NCI-H1436 (cell line): ENCODE data around the gene ZNF331.

Experiments
- DNase-seq: peaks from one replicate; lab custom pipeline; 2025; lab: John Stamatoyannopoulos, UW

ZNF331 gene

DNA sequence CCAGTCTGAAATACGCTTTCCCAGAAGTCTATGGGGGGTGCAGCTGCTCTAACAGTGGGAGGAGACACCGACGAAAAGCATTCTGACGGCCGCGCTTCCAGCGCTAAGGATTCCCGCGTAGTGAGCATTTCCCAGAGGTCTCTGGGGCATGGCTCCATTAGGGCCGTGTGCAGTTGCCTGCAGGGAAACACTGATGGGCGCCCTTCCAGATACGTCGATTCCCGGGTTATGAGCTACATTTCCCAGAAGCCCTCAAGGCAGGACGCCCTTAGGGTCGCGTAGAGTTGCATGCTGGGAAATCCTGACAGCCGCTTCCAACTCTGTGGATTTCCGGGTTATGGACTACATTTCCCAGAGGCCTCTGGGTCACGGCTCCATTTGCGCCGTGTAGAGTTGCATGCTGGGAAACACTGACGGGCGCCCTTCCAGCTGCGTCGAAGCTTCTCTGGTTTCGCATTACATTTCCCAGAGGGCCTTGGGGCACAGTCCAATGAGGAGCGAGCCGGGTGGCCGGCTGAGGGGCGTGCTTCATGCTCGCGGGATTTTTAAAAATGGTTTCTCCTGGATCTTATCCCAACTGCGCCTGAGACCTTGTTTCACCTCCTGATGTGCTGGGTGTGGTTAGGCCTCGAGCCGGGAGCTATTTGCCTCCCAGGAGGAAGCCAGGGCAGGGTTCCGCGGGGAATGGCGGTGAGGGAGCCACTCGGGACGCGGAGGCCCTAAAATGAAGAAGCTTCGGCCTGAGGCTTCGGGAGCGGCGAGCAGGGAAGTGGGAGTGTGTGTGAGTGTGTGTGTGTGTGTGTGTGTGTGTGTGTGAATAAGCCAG is 17.2 kb upstream of the ZNF331 start:
- DNase-seq, result peak; percentile 99

DNA sequence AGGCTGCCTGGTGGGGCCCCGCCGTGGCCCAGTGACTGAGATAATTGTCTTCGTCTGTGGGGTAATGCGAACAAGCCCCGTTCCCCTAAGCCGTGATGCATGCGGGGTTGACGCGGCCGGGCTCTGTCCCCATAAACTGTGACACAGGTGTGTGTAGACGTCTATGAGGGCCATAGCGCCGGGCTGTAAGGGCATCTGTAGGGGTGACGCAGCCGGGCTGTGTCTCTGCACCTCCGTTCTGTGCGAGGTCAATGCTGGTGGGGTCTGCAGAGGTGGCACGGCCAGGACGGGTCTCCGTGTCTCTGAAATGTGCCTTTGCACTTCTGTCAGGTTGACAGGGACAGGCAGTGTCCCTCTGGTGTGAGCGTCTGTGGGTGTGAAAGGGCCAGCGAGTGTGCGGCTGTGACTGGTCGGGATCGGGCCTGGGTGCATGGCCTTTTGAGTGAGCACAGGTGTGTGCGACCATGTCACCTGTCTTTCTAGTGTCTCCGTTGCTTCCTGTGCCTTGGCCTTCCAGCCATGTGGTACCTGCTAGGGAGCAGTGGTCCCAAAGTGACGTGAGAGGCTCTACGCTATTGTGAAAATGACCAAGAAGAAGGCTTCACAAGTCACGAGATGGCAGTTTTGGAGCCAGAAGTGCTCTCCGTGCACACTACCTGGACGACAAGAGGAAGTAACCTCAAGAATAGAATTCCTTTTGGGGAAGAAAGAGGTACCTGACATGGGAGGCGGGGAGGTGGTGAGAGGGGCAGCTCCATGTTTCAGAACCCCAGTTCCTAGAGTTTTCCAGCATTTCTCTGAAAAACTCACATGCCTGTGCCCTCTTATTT is 16.4 kb upstream of the ZNF331 start:
- DNase-seq, result no peak

DNA sequence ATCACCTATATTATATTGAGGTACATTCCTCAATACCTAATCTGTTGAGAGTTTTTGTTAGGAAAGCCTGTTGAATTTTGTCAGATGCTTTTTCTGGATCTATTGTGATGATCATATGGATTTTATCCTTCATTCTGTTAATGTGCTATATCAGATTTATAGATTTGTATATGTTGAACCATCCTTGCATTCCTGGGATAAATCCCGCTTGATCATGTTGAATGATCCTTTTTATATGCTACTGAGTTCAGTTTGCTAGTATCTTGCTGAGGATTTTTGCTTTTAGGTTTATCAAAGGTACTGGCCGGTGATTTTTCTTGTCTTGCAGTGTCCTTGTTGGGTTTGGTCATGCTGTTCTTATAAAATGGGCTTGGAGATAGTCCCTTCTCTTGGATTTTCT is 12.0 kb upstream of the ZNF331 start:
- DNase-seq, result no peak

DNA sequence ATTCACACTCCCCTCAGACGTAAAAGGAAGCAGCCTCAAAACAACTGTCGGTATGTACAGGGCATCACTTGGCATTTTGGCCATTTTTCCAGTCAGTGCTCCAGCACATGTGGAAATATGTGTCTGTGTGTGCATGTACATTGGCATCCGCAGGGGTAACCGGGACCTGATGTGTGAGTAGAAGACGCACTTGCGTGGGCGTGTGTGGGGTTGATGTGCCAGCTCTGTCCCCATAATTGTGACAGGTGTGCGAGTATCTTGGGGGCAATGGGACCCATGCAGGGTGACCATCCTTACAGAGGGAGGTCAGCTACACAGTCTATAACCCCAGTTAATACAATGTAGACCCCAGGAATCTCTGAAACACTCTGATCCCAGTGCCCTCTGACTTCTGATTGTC is 7.3 kb upstream of the ZNF331 start:
- DNase-seq, result no peak

DNA sequence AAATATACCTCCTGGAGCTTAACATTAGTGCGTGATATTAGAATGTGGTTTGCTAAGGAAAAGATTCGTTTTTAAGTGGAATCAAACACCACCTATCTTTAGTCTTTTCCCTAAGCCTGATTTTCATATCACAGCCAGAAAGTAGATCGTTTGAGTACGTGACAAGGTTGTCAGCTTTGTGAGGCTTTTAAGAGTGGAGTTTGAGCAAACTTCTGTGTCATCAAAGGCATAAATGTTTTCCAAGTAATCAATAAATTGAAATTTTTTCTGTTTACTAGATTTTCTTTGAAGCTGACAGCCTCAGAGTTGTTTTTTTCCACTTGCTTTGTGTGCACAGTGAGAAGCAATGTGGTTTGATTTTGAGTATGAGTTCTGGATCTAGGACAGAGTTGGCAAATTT is 6.5 kb upstream of the ZNF331 start:
- DNase-seq, result no peak

DNA sequence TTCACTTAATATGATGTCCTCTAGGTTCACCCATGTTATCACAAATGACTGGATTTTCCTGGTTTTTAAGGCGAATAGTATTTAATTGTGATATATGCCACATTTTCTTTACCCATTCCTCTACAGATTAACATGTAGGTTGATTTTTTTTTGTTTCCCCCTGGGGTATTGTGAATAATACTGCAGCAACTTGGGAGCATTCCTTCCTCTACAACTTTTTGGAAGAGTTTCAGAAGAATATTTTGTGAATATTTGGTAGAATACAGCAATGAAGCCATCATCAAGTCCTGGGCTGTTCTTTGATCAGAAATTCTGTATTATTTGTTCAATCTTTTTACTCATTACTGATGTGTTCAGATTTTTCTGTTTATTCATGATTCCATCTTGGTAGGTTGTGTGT is 5.6 kb upstream of the ZNF331 start:
- DNase-seq, result no peak

DNA sequence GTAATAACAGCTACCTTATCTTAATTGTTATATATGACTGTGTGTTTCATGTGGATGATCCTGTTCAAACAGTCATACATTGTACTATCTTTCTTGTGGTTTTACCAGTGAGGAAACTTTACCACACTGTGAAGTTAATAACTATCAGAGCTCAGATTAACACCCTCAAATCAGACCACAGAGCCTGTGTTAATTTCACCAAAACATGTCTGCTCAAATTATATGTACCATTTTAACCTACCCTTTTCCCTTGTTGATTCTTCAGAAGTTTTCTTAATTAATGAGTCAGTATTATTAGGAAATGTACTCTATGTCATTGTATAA is 1.8 kb upstream of the ZNF331 start:
- no peak for DNase-seq

DNA sequence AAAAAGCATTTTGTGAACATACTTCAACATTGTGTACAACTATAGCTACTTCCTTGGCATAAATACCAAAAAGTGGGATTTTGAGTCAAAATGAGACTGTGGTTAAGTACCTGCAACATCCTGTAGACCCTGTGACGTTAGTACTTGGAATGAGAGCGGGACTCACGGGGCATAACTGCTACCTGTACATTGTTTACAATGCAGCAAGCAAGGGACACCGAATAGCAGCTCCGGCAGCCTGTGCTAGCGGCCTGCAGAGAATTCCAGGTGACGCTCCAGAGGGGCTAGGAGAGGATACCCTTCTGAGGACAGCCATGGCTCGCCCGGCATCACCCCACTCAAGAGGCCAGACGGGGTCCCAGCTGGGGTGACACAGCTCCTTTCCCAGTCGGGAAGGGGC is 824 bp upstream of the ZNF331 start:
- DNase-seq, result no peak

DNA sequence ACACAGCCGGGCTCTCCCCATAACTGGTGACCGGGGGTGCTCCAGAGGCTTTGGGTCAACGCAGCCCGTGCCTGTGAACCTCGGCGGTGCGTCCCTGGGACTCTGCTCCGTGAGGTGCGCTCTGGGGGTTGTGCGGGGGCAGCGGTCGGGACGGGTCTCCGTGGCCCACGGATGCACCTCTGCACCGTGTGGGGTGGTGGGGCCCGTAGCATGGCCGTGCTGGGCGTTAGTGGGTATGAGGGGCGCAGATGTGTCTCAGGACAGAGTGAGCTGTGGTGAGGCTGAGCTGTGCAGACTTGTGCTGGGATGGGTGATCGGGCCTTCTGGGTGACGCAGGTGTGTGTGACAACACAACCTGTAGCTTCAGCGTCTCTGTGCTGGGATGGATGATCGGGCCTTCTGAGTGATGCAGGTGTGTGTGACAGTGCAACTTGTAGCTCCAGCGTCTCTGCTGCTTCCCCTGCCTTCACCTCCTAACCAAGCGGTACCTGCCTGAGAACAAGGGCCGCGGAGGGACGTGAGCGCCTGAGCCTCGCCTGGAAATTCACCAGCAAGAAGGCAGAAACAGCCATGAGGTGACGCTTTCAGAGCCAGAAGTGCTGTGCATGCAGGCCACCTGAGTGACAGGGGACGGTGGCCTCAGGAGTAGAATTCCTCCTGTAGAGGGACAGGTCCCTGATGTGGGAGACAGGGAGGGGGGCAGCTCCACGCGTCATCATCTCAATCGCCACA is 599 bp downstream of the ZNF331 start:
- no peak for DNase-seq

DNA sequence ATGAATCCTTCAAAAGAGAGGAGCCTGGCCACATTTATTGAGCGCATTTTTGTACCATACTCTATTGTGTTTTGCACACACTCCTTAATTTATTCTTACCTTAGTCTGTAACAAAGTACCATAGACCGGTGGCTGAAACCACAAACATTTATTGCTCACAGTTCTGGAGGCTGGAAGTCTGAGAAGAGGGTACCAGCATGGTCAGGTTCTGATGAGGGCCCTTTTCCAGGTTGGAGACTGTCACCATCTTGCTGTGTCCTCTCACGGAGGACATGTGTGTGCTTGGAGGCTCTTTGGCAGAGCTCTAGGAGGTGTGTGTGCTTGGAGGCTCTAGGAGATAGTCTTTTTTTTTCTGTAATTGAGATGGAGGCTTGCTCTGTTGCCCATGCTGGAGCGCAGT is 2.1 kb downstream of the ZNF331 start:
- DNase-seq, result no peak

DNA sequence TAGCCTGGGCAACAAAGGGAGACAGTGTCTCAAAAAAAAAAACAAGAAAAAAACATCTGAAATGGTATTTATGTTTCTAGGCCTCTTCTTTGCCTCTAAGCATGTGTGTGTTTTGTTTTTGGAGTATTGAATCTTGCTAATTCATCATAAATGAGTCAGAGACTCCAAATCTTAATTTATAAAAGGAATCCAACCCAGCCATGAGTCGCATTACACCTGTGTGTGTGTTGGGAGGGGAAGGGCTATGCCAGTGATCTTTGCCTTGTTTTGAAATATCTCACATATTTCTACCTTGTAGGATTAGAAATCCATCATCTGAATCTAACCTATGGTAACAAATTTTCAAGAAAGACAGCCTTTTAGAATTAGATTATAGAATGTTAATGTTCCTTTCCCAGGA is 4.0 kb downstream of the ZNF331 start:
- DNase-seq, result no peak

DNA sequence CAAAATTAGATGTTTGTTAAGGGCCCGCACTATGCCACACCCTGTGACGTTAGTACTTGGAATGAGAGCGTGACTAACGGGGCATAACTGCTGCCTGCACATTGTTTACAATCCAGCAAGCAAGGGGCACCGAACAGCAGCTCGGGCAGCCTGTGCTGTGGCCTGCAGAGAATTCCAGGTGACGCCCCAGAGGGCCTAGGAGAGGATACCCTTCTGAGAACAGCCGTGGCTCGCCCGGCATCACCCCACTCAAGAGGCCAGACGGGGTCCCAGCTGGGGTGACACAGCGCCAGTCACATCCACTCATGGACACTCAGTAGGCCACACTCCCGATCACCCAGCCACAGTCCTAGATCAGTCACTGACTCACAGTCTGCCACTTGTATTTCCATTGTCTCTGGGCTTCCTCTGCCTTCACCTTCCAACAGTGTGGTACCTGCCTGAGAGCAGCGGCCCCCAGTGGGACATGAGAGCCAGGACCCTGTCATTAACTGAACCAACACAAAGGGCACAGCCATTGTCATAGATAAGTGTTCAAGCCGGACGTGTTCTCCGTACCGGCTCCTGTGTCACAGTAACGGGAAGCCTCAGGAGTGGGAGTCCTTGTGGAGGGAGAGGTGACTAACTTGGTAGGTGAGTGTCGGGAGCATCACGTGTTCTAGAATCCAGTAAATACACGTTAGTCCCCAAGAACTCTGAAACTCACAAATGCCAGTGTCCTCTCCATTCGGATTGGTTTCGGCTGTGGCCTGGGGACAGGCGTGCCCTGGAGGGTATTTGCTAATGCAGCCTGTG is 7.5 kb downstream of the ZNF331 start:
- DNase-seq, result no peak

DNA sequence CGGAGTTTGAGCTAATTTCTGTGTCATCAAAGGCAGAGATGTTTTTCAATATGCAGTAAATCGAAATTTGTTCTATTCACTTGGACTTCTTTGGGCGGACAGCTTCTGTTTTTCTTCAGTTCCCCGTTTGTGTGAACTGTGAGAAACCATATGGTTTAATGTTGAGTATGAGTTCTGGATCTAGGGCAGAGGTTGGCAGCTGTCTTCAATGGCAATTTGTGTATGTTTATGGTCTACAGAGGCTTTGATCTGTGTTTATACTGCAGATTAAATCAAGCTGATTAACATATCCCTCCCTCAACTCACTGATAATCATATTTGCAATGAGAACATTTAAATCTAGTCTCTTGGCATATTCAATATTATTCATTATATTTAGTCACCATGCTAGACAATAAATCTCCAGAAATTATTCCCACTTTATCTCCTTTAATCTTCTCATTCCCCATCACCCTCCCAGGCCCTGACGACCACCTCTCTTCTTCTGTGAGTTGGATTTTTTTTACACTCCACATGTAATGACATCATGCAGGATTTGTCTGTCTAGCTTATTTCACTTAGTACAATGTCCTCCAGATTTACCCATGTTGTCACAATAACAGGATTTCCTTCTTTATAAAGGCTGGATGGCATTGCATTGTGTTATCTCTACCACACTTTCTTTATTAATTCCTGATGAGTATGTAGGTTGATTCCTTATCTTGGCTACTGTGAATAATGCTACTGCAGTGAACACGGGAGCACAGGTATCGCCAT is 9.0 kb downstream of the ZNF331 start:
- no peak for DNase-seq

DNA sequence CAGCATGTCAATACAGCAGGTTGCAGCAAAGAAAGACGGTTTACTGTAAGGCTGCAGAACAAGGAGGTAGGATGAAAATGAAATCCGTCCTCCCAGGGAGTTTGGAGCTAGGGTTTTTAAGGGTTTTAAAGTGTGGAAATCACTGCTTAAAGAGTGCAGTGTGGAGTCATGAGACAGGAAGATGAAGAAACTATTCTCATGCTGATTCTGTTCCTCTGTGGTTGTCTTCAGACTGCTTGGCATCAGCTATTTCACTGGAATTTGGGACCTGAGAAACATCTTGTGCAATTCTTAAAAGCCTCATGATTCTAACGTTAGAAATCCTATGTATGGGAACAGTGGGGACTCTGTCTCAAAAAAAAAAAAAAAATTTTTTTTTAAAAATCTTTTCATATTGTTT is 11.4 kb downstream of the ZNF331 start:
- no peak for DNase-seq

DNA sequence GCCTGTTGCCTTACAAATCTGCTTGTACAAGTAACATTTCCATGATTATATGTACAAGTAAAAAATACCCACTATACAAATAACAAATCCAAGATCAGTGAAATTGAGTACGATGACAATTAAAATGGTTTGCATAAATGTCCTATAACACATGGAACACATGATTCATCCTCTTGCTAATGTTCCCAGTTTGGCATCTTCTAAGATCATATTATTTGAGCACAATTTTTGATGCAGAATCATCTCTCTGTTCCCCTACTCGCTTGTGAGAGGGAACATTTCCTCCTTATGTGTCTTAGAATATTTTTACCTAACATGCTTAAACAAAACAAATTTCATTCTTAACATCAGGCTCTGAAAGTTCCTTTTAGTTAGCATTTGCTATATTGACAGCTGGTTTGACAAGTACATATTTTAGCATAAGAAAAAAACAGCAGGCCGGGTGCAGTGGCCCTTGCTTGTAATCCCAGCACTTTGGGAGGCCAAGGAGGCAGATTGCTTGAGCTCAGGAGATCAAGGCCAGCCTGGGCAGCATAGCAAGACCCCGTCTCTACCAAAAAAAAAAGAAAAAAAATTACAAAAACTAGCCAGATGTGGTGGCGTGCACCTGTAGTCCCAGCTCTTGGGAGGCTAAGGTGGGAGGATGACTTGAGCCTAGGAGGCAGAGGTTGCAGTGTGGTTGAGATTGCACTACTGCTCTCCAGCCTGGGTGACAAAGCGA is 14.2 kb downstream of the ZNF331 start:
- no peak for DNase-seq

DNA sequence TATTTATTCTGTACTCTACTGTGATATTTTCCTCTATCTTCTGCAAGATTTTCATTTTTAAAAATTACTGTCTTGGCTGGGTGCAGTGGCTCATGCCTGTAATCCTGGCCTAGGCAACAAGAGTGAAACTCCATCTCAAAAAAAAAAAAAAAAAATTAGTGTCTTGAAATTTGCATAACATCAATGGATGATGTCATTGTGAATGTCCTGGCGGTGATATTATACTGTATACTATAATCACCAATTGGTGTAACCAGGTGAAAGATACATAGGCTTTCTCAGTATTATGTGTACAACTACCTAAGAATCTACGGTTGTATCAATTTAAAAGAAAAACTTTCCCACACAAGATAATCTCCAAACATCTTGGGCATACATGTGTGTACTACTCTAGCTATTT is 15.2 kb downstream of the ZNF331 start:
- no peak for DNase-seq

DNA sequence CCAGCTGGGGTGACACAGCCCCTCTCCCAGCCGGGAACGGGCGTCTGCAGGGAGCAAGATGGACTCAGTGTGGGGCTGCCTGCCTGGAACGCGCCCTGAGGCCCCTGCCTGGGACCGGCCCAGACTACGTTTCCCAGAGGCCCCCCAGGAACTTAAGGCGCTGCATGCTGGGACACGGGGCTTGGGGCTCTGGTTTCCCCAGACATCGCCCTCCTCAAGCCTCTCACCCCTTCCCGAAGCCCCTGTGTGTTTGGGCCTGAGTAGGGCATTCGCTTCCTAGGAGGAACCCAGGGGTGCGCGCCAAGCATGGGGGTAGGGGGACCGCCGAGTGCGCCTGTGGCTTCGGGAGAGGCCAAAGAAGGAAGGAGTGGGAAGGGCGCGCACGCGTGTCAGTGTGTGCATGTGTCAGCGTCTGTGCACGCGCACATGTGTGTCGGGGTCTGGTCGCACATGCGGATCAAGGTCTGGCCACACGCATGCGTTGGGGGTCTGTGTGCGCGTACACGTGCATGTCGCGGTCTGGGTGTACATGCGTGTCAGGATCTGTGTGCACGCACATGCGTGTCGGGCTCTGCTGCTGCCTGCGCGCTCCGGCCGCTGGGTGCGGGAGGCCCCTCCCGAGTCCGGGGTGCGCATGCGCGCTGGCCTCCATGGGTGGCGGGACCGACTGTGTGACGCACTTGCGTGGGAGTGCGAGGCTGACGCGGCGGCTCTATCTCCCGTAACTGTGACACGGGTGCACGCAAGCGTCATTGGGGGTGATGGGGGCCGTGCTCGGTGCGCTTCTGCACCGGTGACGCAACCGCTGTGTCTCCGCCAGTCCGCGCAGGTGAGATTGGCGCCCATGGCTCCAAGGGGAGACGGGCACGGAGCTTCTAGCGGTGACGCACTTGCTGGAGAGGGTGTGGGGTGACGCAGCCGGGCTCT is 16.2 kb downstream of the ZNF331 start:
- peak; percentile 50 for DNase-seq

DNA sequence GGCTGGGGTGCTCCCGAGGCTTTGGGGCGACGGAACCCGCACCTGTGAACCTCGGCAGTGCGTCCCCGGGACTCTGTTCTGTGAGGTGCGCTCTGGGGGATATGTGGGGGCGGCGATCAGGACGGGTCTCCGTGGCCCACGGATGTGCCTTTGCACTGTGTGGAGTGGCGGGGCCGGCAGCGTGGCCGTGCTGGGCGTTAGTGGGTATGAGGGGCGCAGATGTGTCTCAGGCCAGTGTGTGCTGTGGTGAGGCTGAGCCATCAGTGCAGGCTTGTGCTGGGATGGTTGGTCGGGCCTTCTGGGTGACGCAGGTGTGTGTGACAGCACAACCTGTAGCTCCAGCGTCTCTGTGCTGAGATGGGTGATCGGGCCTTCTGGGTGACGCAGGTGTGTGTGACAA is 16.9 kb downstream of the ZNF331 start:
- DNase-seq, result no peak

DNA sequence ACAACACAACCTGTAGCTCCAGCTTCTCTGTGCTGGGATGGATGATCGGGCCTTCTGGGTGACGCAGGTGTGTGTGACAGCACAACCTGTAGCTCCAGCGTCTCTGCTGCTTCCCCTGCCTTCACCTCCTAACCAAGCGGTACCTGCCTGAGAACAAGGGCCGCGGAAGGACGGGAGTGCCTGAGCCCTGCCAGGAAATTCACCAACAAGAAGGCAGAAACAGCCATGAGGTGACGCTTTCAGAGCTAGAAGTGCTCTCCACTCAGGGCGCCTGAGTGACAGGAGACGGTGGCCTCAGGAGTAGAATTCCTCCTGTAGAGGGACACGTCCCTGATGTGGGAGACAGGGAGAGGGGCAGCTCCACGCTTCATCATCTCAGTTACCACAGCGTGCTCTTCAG is 17.4 kb downstream of the ZNF331 start:
- no peak for DNase-seq

DNA sequence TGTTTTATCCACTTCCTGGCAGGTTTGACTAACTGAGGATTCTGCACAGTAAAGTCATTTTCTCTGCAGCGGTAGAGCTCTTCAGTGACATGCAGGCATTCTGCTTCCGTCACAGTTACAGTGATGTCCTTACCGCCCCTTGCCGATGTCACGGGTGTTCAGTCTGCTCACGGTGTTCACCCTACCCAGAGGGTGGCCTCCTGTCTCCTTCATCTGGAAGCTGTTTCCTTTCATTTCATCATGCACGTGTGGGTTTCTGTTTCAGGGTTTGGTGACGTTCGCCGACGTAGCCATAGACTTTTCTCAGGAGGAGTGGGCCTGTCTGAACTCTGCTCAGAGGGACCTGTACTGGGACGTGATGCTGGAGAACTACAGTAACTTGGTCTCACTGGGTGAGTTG is 33.4 kb downstream of the ZNF331 start:
- no peak for DNase-seq
